SH-SY5Y (cell line): Measurements from ENCODE around the gene APOBR.

Experiments used
- GATA2 ChIP-seq: IDR thresholded peaks from 2 replicates; pipeline ENCODE4 v1.6.1; 2011; ENCODE audit warnings: mild to moderate bottlenecking, low read depth, low read length
- GATA3 ChIP-seq: IDR thresholded peaks from 2 replicates; pipeline ENCODE4 v1.6.1; 2011; ENCODE audit warnings: low read depth, mild to moderate bottlenecking, low read length, moderate library complexity

- no peak for TF ChIP-seq GATA3
- no peak for TF ChIP-seq GATA2
Observed at GRCh38 chr16:28537964-28538732, 43.7 kb downstream of the APOBR start.
